ENCODE data around the gene GPANK1.

The GPANK1 gene

GRCh38 chr6:31662124-31662723, 2.6 kb downstream of the GPANK1 start:
- DNase-seq (ENCODE audit: low read depth) = no peak

- no peak for DNase-seq (ENCODE audit: low read depth)
These were observed 3.3 kb downstream of the GPANK1 start for GRCh38 chr6:31661262-31662123.

GRCh38 chr6:31660381-31661261, 4.2 kb downstream of the GPANK1 start, which contains the start of gene C6orf47:
Gene C6orf47, minus strand, starts transcription at chr6:31660778. Its CDS starts 831 bp downstream, at chr6:31659947.
- peak; percentile 89 for DNase-seq (ENCODE audit: low read depth)

GRCh38 chr6:31659649-31660380, 5.0 kb downstream of the GPANK1 start:
- DNase-seq (ENCODE audit: low read depth) = peak; percentile 58

GRCh38 chr6:31658983-31659648, 5.7 kb downstream of the GPANK1 start:
- no peak for DNase-seq (ENCODE audit: low read depth)

- no peak for DNase-seq (ENCODE audit: low read depth)
These were observed 6.6 kb downstream of the GPANK1 start for GRCh38 chr6:31658158-31658688.

- no peak for DNase-seq (ENCODE audit: low read depth)
These were observed 7.2 kb downstream of the GPANK1 start for GRCh38 chr6:31657406-31658157.

GRCh38 chr6:31655349-31656237, 9.2 kb downstream of the GPANK1 start, which contains the start of gene APOM:
Gene APOM, plus strand, starts transcription at chr6:31655894. Its CDS starts 73 bp downstream, at chr6:31655967.
- DNase-seq (ENCODE audit: low read depth) = no peak

- no peak for DNase-seq (ENCODE audit: low read depth)
These were observed 10.0 kb downstream of the GPANK1 start for GRCh38 chr6:31654574-31655348.

- DNase-seq (ENCODE audit: low read depth) = peak; percentile 96
These were observed 11.7 kb downstream of the GPANK1 start for GRCh38 chr6:31652925-31653724.

- peak; percentile 91 for DNase-seq (ENCODE audit: low read depth)
These were observed 13.1 kb downstream of the GPANK1 start for GRCh38 chr6:31651602-31652191.

GRCh38 chr6:31645325-31645724, 19.5 kb downstream of the GPANK1 start:
- DNase-seq (ENCODE audit: low read depth) = no peak

- no peak for DNase-seq (ENCODE audit: low read depth)
These were observed 20.9 kb downstream of the GPANK1 start for GRCh38 chr6:31643818-31644454.

- no peak for DNase-seq (ENCODE audit: low read depth)
These were observed 21.8 kb downstream of the GPANK1 start for GRCh38 chr6:31642798-31643570.

- DNase-seq (ENCODE audit: low read depth) = no peak
These were observed 23.4 kb downstream of the GPANK1 start for GRCh38 chr6:31641370-31641769.

GRCh38 chr6:31640612-31641011, 24.2 kb downstream of the GPANK1 start:
- no peak for DNase-seq (ENCODE audit: low read depth)
